ENCODE data around the gene TCAP.
A peak's percentile ranks its signal among the peaks of the same experiment; 100 is the strongest.

The TCAP gene

GRCh38 chr17:39677542-39678339 lies 12.6 kb downstream of the TCAP start:
- peak; percentile 71 for DNase-seq
- Histone ChIP-seq H3K4me3 (ENCODE audit: low read depth, low read length) (no peak overlapping the region), H3K27me3 (ENCODE audit: insufficient read depth, low read depth, severe bottlenecking) (no peaks in the 10 kb centered on the region)

GRCh38 chr17:39678340-39679116 lies 13.4 kb downstream of the TCAP start:
- Histone ChIP-seq H3K9me3 (ENCODE audit: severe bottlenecking) (no peaks in the 10 kb centered on the region), H3K27ac (peak overlapping the region; percentile 96), H3K4me3 (ENCODE audit: low read depth, low read length) (no peak overlapping the region), H3K36me3 (peaks cover 26% of the 10 kb centered on the region), H3K27me3 (ENCODE audit: insufficient read depth, low read depth, severe bottlenecking) (no peaks in the 10 kb centered on the region)
- TF ChIP-seq, protein P1, sequence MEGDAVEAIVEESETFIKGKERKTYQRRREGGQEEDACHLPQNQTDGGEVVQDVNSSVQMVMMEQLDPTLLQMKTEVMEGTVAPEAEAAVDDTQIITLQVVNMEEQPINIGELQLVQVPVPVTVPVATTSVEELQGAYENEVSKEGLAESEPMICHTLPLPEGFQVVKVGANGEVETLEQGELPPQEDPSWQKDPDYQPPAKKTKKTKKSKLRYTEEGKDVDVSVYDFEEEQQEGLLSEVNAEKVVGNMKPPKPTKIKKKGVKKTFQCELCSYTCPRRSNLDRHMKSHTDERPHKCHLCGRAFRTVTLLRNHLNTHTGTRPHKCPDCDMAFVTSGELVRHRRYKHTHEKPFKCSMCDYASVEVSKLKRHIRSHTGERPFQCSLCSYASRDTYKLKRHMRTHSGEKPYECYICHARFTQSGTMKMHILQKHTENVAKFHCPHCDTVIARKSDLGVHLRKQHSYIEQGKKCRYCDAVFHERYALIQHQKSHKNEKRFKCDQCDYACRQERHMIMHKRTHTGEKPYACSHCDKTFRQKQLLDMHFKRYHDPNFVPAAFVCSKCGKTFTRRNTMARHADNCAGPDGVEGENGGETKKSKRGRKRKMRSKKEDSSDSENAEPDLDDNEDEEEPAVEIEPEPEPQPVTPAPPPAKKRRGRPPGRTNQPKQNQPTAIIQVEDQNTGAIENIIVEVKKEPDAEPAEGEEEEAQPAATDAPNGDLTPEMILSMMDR (IDR thresholded peaks at IDR 0.05; ENCODE audit: low read depth, low read length), result peak; percentile 26; the same call in 1 of the 2 replicates
- no peak for DNase-seq

More at GRCh38 chr17:39677542-39678339, 12.6 kb downstream of the TCAP start:
- TF ChIP-seq, protein P1 (IDR thresholded peaks at IDR 0.05; ENCODE audit: low read depth, low read length), result no peak
- H3K36me3 ChIP-seq, result peaks cover 20% of the 10 kb centered on the region
- peak overlapping the region; percentile 96 for H3K27ac ChIP-seq
- no peaks in the 10 kb centered on the region for H3K9me3 ChIP-seq (ENCODE audit: severe bottlenecking)

GRCh38 chr17:39679521-39680192 lies 14.5 kb downstream of the TCAP start:
- TF ChIP-seq, protein P1 (IDR thresholded peaks at IDR 0.05; ENCODE audit: low read depth, low read length), result no peak
- no peaks in the 10 kb centered on the region for H3K9me3 ChIP-seq (ENCODE audit: severe bottlenecking)
- peak; percentile 81 for DNase-seq
- H3K36me3 ChIP-seq, result peaks cover 33% of the 10 kb centered on the region
- H3K27ac ChIP-seq, result peak overlapping the region; percentile 96
- no peaks in the 10 kb centered on the region for H3K27me3 ChIP-seq (ENCODE audit: insufficient read depth, low read depth, severe bottlenecking)
- H3K4me3 ChIP-seq (ENCODE audit: low read depth, low read length), result peak overlapping the region; percentile 11

GRCh38 chr17:39683295-39683939 lies 18.3 kb downstream of the TCAP start:
- no peaks in the 10 kb centered on the region for H3K27me3 ChIP-seq (ENCODE audit: insufficient read depth, low read depth, severe bottlenecking)
- H3K4me3 ChIP-seq (ENCODE audit: low read depth, low read length), result no peak overlapping the region
- H3K9me3 ChIP-seq (ENCODE audit: severe bottlenecking), result no peaks in the 10 kb centered on the region
- no peak for DNase-seq
- peaks cover 36% of the 10 kb centered on the region for H3K36me3 ChIP-seq
- TF ChIP-seq, protein P1 (IDR thresholded peaks at IDR 0.05; ENCODE audit: low read depth, low read length), result no peak
- H3K27ac ChIP-seq, result no peak overlapping the region

- H3K9me3 ChIP-seq (ENCODE audit: severe bottlenecking), result no peaks in the 10 kb centered on the region
- TF ChIP-seq, protein P1 (IDR thresholded peaks at IDR 0.05; ENCODE audit: low read depth, low read length), result no peak
- DNase-seq, result no peak
Measured at GRCh38 chr17:39684369-39685192, 19.4 kb downstream of the TCAP start.

More at GRCh38 chr17:39684369-39685192, 19.4 kb downstream of the TCAP start:
- no peak overlapping the region for H3K27ac ChIP-seq
- H3K36me3 ChIP-seq, result peaks cover 36% of the 10 kb centered on the region
- H3K27me3 ChIP-seq (ENCODE audit: insufficient read depth, low read depth, severe bottlenecking), result no peaks in the 10 kb centered on the region
- no peak overlapping the region for H3K4me3 ChIP-seq (ENCODE audit: low read depth, low read length)
